ENCODE results near the gene OPHN1.

The OPHN1 gene

DNA sequence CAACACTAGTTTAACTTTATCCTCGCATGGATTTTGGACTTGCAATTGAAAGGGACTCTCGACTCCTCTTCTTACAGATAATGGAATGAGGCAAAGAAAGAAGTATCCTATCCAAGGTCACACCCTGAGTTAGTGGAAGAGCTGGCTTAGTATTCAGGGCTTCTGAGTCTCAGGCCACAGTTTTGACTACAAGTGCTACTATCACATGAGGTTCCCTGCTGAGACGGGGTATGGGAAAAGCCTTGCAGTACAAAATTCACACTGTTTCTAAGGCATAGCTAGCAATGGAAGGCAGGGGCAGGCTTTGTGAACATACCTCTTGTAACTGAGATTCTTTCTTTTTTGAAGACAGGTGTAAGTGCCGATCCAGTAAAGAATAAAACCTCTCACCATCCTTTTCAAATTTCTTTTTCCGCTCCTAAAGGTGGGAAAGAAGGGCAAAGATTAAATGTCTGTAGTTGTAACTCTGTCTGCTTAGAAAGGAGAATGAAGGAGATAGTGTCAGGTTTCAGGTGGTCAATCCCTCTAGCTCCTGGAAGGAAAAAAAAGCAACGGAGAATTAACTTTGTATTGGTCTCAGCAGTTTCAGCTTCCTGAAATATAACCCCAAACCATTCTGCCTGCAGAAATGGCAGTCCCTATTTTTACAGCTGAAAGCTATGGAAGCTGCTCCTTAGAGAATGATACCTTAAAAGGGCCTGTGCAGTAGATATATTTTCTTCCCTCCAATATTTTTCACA lies 199.0 kb downstream of the OPHN1 start:
- Histone ChIP-seq H3K4me2 (ENCODE audit: low read depth, low read length) (no peak overlapping the region), H3K27me3 (replicated peaks; ENCODE audit: insufficient read depth, low read length) (no peaks in the 10 kb centered on the region), H3K79me2 (ENCODE audit: low read length) (no peaks in the 10 kb centered on the region), H3F3A (ENCODE audit: insufficient read depth, low read length) (no peaks in the 10 kb centered on the region), H3K9me3 (replicated peaks; ENCODE audit: insufficient read depth, low read length) (no peaks in the 10 kb centered on the region), H3K9ac (ENCODE audit: low read length) (no peak overlapping the region), H4K20me1 (ENCODE audit: insufficient read depth, low read length) (no peaks in the 10 kb centered on the region), H3K36me3 (replicated peaks; ENCODE audit: insufficient read depth, low read length) (no peaks in the 10 kb centered on the region), H3K4me1 (ENCODE audit: low read length) (no peaks in the 10 kb centered on the region), H2AFZ (ENCODE audit: low read length) (no peak overlapping the region), H3K4me3 (ENCODE audit: low read length) (no peak overlapping the region), H3K9me2 (replicated peaks; ENCODE audit: insufficient read depth, low read length) (no peaks in the 10 kb centered on the region), H3K27ac (ENCODE audit: low read length) (no peak overlapping the region)
- no peak for DNase-seq
- no peak for TF ChIP-seq EZH2 (optimal IDR thresholded peaks at IDR 0.05; ENCODE audit: low read depth, low read length)
- TF ChIP-seq, protein P1, sequence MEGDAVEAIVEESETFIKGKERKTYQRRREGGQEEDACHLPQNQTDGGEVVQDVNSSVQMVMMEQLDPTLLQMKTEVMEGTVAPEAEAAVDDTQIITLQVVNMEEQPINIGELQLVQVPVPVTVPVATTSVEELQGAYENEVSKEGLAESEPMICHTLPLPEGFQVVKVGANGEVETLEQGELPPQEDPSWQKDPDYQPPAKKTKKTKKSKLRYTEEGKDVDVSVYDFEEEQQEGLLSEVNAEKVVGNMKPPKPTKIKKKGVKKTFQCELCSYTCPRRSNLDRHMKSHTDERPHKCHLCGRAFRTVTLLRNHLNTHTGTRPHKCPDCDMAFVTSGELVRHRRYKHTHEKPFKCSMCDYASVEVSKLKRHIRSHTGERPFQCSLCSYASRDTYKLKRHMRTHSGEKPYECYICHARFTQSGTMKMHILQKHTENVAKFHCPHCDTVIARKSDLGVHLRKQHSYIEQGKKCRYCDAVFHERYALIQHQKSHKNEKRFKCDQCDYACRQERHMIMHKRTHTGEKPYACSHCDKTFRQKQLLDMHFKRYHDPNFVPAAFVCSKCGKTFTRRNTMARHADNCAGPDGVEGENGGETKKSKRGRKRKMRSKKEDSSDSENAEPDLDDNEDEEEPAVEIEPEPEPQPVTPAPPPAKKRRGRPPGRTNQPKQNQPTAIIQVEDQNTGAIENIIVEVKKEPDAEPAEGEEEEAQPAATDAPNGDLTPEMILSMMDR (IDR thresholded peaks at IDR 0.05; ENCODE audit: low read length) = no peak
- TF ChIP-seq EZH2phosphoT487 (IDR thresholded peaks at IDR 0.05; ENCODE audit: low read length) = no peak

DNA sequence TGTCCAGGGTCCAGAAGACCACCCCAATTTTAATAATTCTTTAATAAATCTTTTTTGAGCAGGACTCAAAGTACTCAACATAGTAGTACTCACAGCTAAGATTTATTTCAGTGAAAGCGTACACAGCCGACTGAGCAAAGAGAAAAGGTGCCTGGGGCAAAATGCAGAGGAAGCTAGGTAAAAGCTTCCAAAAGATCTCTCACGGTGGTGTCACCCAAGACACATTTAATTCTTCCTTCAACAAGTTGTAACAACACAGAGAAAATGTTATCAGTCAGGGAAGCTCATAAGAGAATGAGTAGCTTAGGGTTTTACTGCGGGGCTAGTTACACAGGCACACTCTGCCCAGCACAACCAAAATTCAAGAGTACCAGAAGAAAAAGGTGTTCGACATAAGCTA lies 201.1 kb downstream of the OPHN1 start:
- H3K4me3 ChIP-seq (ENCODE audit: low read length) = no peak overlapping the region
- no peaks in the 10 kb centered on the region for H3F3A ChIP-seq (ENCODE audit: insufficient read depth, low read length)
- DNase-seq = no peak
- no peaks in the 10 kb centered on the region for H3K4me1 ChIP-seq (ENCODE audit: low read length)
- no peak overlapping the region for H3K27ac ChIP-seq (ENCODE audit: low read length)
- no peak overlapping the region for H3K9ac ChIP-seq (ENCODE audit: low read length)
- no peaks in the 10 kb centered on the region for H3K9me3 ChIP-seq (replicated peaks; ENCODE audit: insufficient read depth, low read length)
- H4K20me1 ChIP-seq (ENCODE audit: insufficient read depth, low read length) = no peaks in the 10 kb centered on the region
- no peaks in the 10 kb centered on the region for H3K27me3 ChIP-seq (replicated peaks; ENCODE audit: insufficient read depth, low read length)
- no peaks in the 10 kb centered on the region for H3K36me3 ChIP-seq (replicated peaks; ENCODE audit: insufficient read depth, low read length)
- no peak overlapping the region for H3K4me2 ChIP-seq (ENCODE audit: low read depth, low read length)
- H3K79me2 ChIP-seq (ENCODE audit: low read length) = no peaks in the 10 kb centered on the region
- TF ChIP-seq, protein P1 (IDR thresholded peaks at IDR 0.05; ENCODE audit: low read length) = no peak
- TF ChIP-seq EZH2phosphoT487 (IDR thresholded peaks at IDR 0.05; ENCODE audit: low read length) (no peak), EZH2 (optimal IDR thresholded peaks at IDR 0.05; ENCODE audit: low read depth, low read length) (no peak)
- no peak overlapping the region for H2AFZ ChIP-seq (ENCODE audit: low read length)
- H3K9me2 ChIP-seq (replicated peaks; ENCODE audit: insufficient read depth, low read length) = no peaks in the 10 kb centered on the region

DNA sequence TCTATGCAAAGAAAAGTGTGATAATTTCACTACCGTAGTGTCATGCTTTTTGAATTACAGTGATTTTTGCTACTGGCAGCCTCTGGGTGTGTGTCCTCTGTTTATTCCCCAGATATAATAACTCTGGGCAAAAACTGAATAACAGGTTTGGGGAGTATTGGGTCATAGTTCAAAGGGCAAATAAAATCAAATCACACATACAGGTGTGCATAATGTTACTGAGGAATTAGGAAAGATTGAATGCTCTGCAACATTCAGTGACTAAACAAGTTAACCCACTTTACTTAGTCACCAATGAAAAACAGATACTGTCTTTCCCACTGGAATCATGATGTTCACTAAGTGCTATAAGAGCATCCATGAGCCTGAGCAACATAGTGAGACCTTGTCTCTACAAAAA lies 224.3 kb downstream of the OPHN1 start:
- Histone ChIP-seq H3K79me2 (ENCODE audit: low read length) (no peaks in the 10 kb centered on the region), H3K4me1 (ENCODE audit: low read length) (no peaks in the 10 kb centered on the region), H3K4me3 (ENCODE audit: low read length) (no peak overlapping the region), H3K9me2 (replicated peaks; ENCODE audit: insufficient read depth, low read length) (no peaks in the 10 kb centered on the region), H3F3A (ENCODE audit: insufficient read depth, low read length) (no peaks in the 10 kb centered on the region), H3K9me3 (replicated peaks; ENCODE audit: insufficient read depth, low read length) (no peaks in the 10 kb centered on the region), H3K27me3 (replicated peaks; ENCODE audit: insufficient read depth, low read length) (no peaks in the 10 kb centered on the region), H3K36me3 (replicated peaks; ENCODE audit: insufficient read depth, low read length) (no peaks in the 10 kb centered on the region), H3K9ac (ENCODE audit: low read length) (no peak overlapping the region), H3K4me2 (ENCODE audit: low read depth, low read length) (no peak overlapping the region), H3K27ac (ENCODE audit: low read length) (no peak overlapping the region), H4K20me1 (ENCODE audit: insufficient read depth, low read length) (no peaks in the 10 kb centered on the region), H2AFZ (ENCODE audit: low read length) (no peak overlapping the region)
- no peak for DNase-seq
- no peak for TF ChIP-seq EZH2 (optimal IDR thresholded peaks at IDR 0.05; ENCODE audit: low read depth, low read length)
- TF ChIP-seq, protein P1 (IDR thresholded peaks at IDR 0.05; ENCODE audit: low read length) = no peak
- no peak for TF ChIP-seq EZH2phosphoT487 (IDR thresholded peaks at IDR 0.05; ENCODE audit: low read length)

All from MM.1S (cell line).